Activated CD4-positive, alpha-beta T cell treated with anti-CD3 and anti-CD28 coated beads, Interleukin-2, amount 10 ng/mL, durations not matched to agents 7 days and 5 days (primary cell): Measurements from ENCODE around the gene RBM4. TPM values are rescaled to one million over a fixed set of nuclear protein-coding genes. Genes with fewer than 3 reads are reported as not detected.
"Not testable (repeated sequence)": the region's sequence is repeated elsewhere in the genome, so short reads cannot be mapped to it uniquely, and the experiment has no call there.

Experiments used
- CTCF ChIA-PET: fragments of 350-600 bp; sonication (Branson Sonifier 250); formaldehyde crosslinking; loops from one replicate; lab custom pipeline; 2021; ENCODE audit warnings: antibody characterized with exemption; lab: Charles Lee
- POLR2A ChIA-PET: fragments of 350-600 bp; sonication (Branson Sonifier 250); formaldehyde crosslinking; loops from one replicate; lab custom pipeline; 2021; ENCODE audit warnings: antibody characterized with exemption; lab: Charles Lee
- DNase-seq: peaks from one replicate; pipeline ENCODE4 v3.0.0-alpha.2; 2020
- H3K27ac Mint-ChIP-seq: one replicate; pipeline ENCODE4 v1.8.0; 2021; ENCODE audit warnings: mild to moderate bottlenecking, moderate library complexity, mixed read lengths
- H3K27me3 Mint-ChIP-seq: one replicate; pipeline ENCODE4 v1.8.0; 2021; ENCODE audit warnings: mixed read lengths
- H3K36me3 Mint-ChIP-seq: one replicate; pipeline ENCODE4 v1.8.0; 2021; ENCODE audit warnings: low read depth, mixed read lengths
- H3K4me1 Mint-ChIP-seq: one replicate; pipeline ENCODE4 v1.8.0; 2021; ENCODE audit warnings: mixed read lengths
- H3K4me3 Mint-ChIP-seq: one replicate; pipeline ENCODE4 v1.8.0; 2021; ENCODE audit warnings: mild to moderate bottlenecking, moderate library complexity, mixed read lengths
- H3K9me3 Mint-ChIP-seq: one replicate; pipeline ENCODE4 v1.8.0; 2021; ENCODE audit warnings: mixed read lengths
- total RNA-seq, 2 experiments: library from RNA; stranded (reverse); gene quantifications; one replicate each; pipeline ENCODE4 v1.2.3, GENCODE V29; 2021

Gene RBM4
- 100 to 1,000 TPM; 124 to 137 TPM for total RNA-seq

GRCh38 chr11:66638177-66639065 is at the start of gene RBM4:
Gene RBM4, plus strand, starts transcription at chr11:66638703. Its CDS starts 1,009 bp downstream, at chr11:66639712.
- Mint-ChIP-seq H3K27ac (peak within 1 kb of the TSS; percentile 96), H3K4me3 (peak within 1 kb of the TSS; percentile 91), H3K27me3 (no peaks in the 10 kb centered on the region), H3K9me3 (no peaks in the 10 kb centered on the region), H3K36me3 (peaks cover 66% of the 10 kb centered on the region), H3K4me1 (peaks cover 63% of the 10 kb centered on the region)
- peak; percentile 99 for DNase-seq
- POLR2A ChIA-PET, result interaction anchor here (0.5 to 1.2 kb wide), 10 partner anchors 8 to 568 kb away, joined by 3 to 8 read pairs (median 4); partner anchors contain the start of genes NPAS4 and PELI3
- CTCF ChIA-PET, result interaction anchor here (0.6 to 3.8 kb wide), 19 partner anchors 9 to 1370 kb away, joined by 3 to 23 read pairs (median 4); partner anchors contain the start of genes RBM14 and RBM4B

GRCh38 chr11:66589315-66589714 is 49.2 kb upstream of the RBM4 start:
- CTCF ChIA-PET, result interaction anchor here (0.6 kb wide), 1 partner anchor 26 kb away, joined by 3 read pairs; no protein-coding TSS in a partner anchor
- H3K4me1 Mint-ChIP-seq, result peaks cover 19% of the 10 kb centered on the region
- H3K9me3 Mint-ChIP-seq, H3K36me3 Mint-ChIP-seq, H3K4me3 Mint-ChIP-seq, DNase-seq, H3K27me3 Mint-ChIP-seq, H3K27ac Mint-ChIP-seq: not testable (repeated sequence)
- POLR2A ChIA-PET, result interaction anchor here (0.6 kb wide), 1 partner anchor 43 kb away, joined by 5 read pairs; the partner anchor contains the start of gene ZDHHC24

GRCh38 chr11:66589996-66590675 is 48.4 kb upstream of the RBM4 start:
- no peak overlapping the region for H3K4me3 Mint-ChIP-seq
- H3K36me3 Mint-ChIP-seq, result peaks cover 2% of the 10 kb centered on the region
- no peak for DNase-seq
- no peaks in the 10 kb centered on the region for H3K27me3 Mint-ChIP-seq
- POLR2A ChIA-PET, result interaction anchor here (0.6 kb wide), 1 partner anchor 44 kb away, joined by 5 read pairs; the partner anchor contains the start of gene ZDHHC24
- H3K9me3 Mint-ChIP-seq, result no peaks in the 10 kb centered on the region
- CTCF ChIA-PET, result interaction anchor here (0.6 to 1.5 kb wide), 4 partner anchors 9 to 35 kb away, joined by 3 to 4 read pairs (median 4); no protein-coding TSS in a partner anchor
- no peak overlapping the region for H3K27ac Mint-ChIP-seq
- H3K4me1 Mint-ChIP-seq, result peaks cover 24% of the 10 kb centered on the region

- Mint-ChIP-seq H3K4me1 (peaks cover 32% of the 10 kb centered on the region), H3K9me3 (no peaks in the 10 kb centered on the region), H3K36me3 (peaks cover 2% of the 10 kb centered on the region), H3K27ac (no peak overlapping the region), H3K4me3 (no peak overlapping the region), H3K27me3 (no peaks in the 10 kb centered on the region)
- DNase-seq, result no peak
- POLR2A ChIA-PET, result interaction anchor here (0.6 kb wide), 1 partner anchor 59 kb away, joined by 5 read pairs; no protein-coding TSS in a partner anchor
- CTCF ChIA-PET, result interaction anchor here (1.1 to 2.3 kb wide), 6 partner anchors 10 to 87 kb away, joined by 3 to 12 read pairs (median 4); no protein-coding TSS in a partner anchor
These were observed 47.3 kb upstream of the RBM4 start for GRCh38 chr11:66591175-66591574.

- POLR2A ChIA-PET, result no interaction called here
These were observed 45.8 kb upstream of the RBM4 start, which contains the start of the genes CCDC87 and CCS for GRCh38 chr11:66592457-66593302. Gene CCDC87, minus strand, starts transcription at chr11:66593063. Its CDS starts 48 bp downstream, at chr11:66593015. Gene CCS, plus strand, starts transcription at chr11:66593185. Its CDS starts 77 bp downstream, at chr11:66593262.

GRCh38 chr11:66593303-66593635 is 45.2 kb upstream of the RBM4 start:
- ChIA-PET CTCF (interaction anchor here (0.6 to 3.4 kb wide), 12 partner anchors 9 to 827 kb away, joined by 3 to 14 read pairs (median 5); partner anchors contain the start of genes RBM4 and RBM4B), POLR2A (no interaction called here)
- Mint-ChIP-seq H3K27ac (peak overlapping the region; percentile 95), H3K27me3 (no peaks in the 10 kb centered on the region), H3K36me3 (peaks cover 2% of the 10 kb centered on the region), H3K4me3 (peak overlapping the region; percentile 98), H3K4me1 (peaks cover 34% of the 10 kb centered on the region), H3K9me3 (no peaks in the 10 kb centered on the region)
- DNase-seq, result no peak

More at GRCh38 chr11:66592457-66593302, 45.8 kb upstream of the RBM4 start, which contains the start of the genes CCDC87 and CCS:
- peak; percentile 99 for DNase-seq
- CTCF ChIA-PET, result interaction anchor here (0.6 to 2.3 kb wide), 11 partner anchors 12 to 827 kb away, joined by 3 to 12 read pairs (median 5); no protein-coding TSS in a partner anchor
- Mint-ChIP-seq H3K4me1 (peaks cover 34% of the 10 kb centered on the region), H3K9me3 (no peaks in the 10 kb centered on the region), H3K36me3 (peaks cover 2% of the 10 kb centered on the region), H3K27ac (peak within 1 kb of the TSS; percentile 95), H3K27me3 (no peaks in the 10 kb centered on the region), H3K4me3 (peak within 1 kb of the TSS; percentile 98)

- CTCF ChIA-PET, result interaction anchor here (0.6 to 3.4 kb wide), 6 partner anchors 9 to 458 kb away, joined by 3 to 14 read pairs (median 4); partner anchors contain the start of genes RBM4 and RBM4B
- Mint-ChIP-seq H3K4me1 (peaks cover 34% of the 10 kb centered on the region), H3K27ac (peak overlapping the region; percentile 95), H3K4me3 (peak overlapping the region; percentile 98), H3K36me3 (peaks cover 2% of the 10 kb centered on the region), H3K27me3 (no peaks in the 10 kb centered on the region), H3K9me3 (no peaks in the 10 kb centered on the region)
- POLR2A ChIA-PET, result no interaction called here
- no peak for DNase-seq
These were observed 44.9 kb upstream of the RBM4 start for GRCh38 chr11:66593650-66594049.

- ChIA-PET POLR2A (no interaction called here), CTCF (interaction anchor here (1.3 to 3.4 kb wide), 4 partner anchors 11 to 82 kb away, joined by 3 to 14 read pairs (median 7); partner anchors contain the start of gene RBM4B)
- no peak for DNase-seq
These were observed 43.1 kb upstream of the RBM4 start for GRCh38 chr11:66595245-66595904.

GRCh38 chr11:66598993-66599392 is 39.5 kb upstream of the RBM4 start:
- no peak overlapping the region for H3K4me3 Mint-ChIP-seq
- H3K9me3 Mint-ChIP-seq, result no peaks in the 10 kb centered on the region
- no peak for DNase-seq
- POLR2A ChIA-PET, result no interaction called here
- H3K27ac Mint-ChIP-seq, result no peak overlapping the region
- CTCF ChIA-PET, result no interaction called here
- no peaks in the 10 kb centered on the region for H3K27me3 Mint-ChIP-seq
- H3K36me3 Mint-ChIP-seq, result no peaks in the 10 kb centered on the region
- H3K4me1 Mint-ChIP-seq, result peaks cover 15% of the 10 kb centered on the region

More at GRCh38 chr11:66595245-66595904, 43.1 kb upstream of the RBM4 start:
- no peaks in the 10 kb centered on the region for H3K27me3 Mint-ChIP-seq
- H3K27ac Mint-ChIP-seq, result no peak overlapping the region
- H3K4me1 Mint-ChIP-seq, result peaks cover 34% of the 10 kb centered on the region
- peaks cover 2% of the 10 kb centered on the region for H3K36me3 Mint-ChIP-seq
- H3K4me3 Mint-ChIP-seq, result peak overlapping the region; percentile 0
- H3K9me3 Mint-ChIP-seq, result no peaks in the 10 kb centered on the region

GRCh38 chr11:66600219-66600618 is 38.3 kb upstream of the RBM4 start:
- H3K9me3 Mint-ChIP-seq, result no peaks in the 10 kb centered on the region
- no peaks in the 10 kb centered on the region for H3K27me3 Mint-ChIP-seq
- peaks cover 10% of the 10 kb centered on the region for H3K4me1 Mint-ChIP-seq
- H3K36me3 Mint-ChIP-seq, result peaks cover 5% of the 10 kb centered on the region
- H3K27ac Mint-ChIP-seq, result no peak overlapping the region
- no peak overlapping the region for H3K4me3 Mint-ChIP-seq
- CTCF ChIA-PET, result no interaction called here
- POLR2A ChIA-PET, result no interaction called here
- DNase-seq, result no peak

GRCh38 chr11:66600631-66601233 is 37.8 kb upstream of the RBM4 start:
- CTCF ChIA-PET, result no interaction called here
- Mint-ChIP-seq H3K4me1 (peaks cover 4% of the 10 kb centered on the region), H3K4me3 (no peak overlapping the region), H3K36me3 (peaks cover 6% of the 10 kb centered on the region), H3K27me3 (no peaks in the 10 kb centered on the region), H3K27ac (no peak overlapping the region), H3K9me3 (no peaks in the 10 kb centered on the region)
- POLR2A ChIA-PET, result no interaction called here
- no peak for DNase-seq
